Activated T-cell treated with anti-CD3 and anti-CD28 coated beads, Interleukin-2, amount 50 U/mL, for 72 hours (primary cell): Measurements from ENCODE around the gene PRDX1. TPM values are rescaled to one million over a fixed set of nuclear protein-coding genes. Genes with fewer than 3 reads are reported as not detected.

Source experiments
- ATAC-seq, 2 donors: fragments of 150-1000 bp; cut with Tn5 transposase; replicated peaks in 1 of 2; 2 replicates each; pipeline ENCODE4 v1.10.0; 2021; ENCODE audit warnings: moderate library complexity in 2 of 2, mild to moderate bottlenecking in 1 of 2
- DNase-seq, 2 donors: peaks; one replicate each; pipeline ENCODE4 v3.0.0; 2021 to 2022; ENCODE audit warnings: mixed read lengths in 1 of 2
- H3K27ac Mint-ChIP-seq: one replicate; pipeline ENCODE4 v1.8.0; 2022; ENCODE audit warnings: mild to moderate bottlenecking, moderate library complexity, mixed read lengths
- H3K27me3 Mint-ChIP-seq: one replicate; pipeline ENCODE4 v1.8.0; 2022; ENCODE audit warnings: low read depth, mixed read lengths
- H3K36me3 Mint-ChIP-seq, 2 donors: one replicate each; pipeline ENCODE4 v1.8.0; 2022; ENCODE audit warnings: mixed read lengths in 2 of 2, mild to moderate bottlenecking in 1 of 2; ENCODE audit not compliant: insufficient read depth in 2 of 2
- H3K4me1 Mint-ChIP-seq: one replicate; pipeline ENCODE4 v1.8.0; 2022; ENCODE audit warnings: low read depth, mixed read lengths
- H3K4me3 Mint-ChIP-seq, 2 donors: one replicate each; pipeline ENCODE4 v1.8.0; 2022; ENCODE audit warnings: mild to moderate bottlenecking in 2 of 2, mixed read lengths in 2 of 2, moderate library complexity in 2 of 2
- H3K9me3 Mint-ChIP-seq, 2 donors: one replicate each; pipeline ENCODE4 v1.8.0; 2022; ENCODE audit warnings: mixed read lengths in 2 of 2
- total RNA-seq, 2 donors: library from RNA; stranded (reverse); gene quantifications; one replicate each; pipeline ENCODE4 v1.2.3, GENCODE V29; 2022

Gene PRDX1
- total RNA-seq: 100 to 1,000 TPM; 128 to 146 TPM

DNA sequence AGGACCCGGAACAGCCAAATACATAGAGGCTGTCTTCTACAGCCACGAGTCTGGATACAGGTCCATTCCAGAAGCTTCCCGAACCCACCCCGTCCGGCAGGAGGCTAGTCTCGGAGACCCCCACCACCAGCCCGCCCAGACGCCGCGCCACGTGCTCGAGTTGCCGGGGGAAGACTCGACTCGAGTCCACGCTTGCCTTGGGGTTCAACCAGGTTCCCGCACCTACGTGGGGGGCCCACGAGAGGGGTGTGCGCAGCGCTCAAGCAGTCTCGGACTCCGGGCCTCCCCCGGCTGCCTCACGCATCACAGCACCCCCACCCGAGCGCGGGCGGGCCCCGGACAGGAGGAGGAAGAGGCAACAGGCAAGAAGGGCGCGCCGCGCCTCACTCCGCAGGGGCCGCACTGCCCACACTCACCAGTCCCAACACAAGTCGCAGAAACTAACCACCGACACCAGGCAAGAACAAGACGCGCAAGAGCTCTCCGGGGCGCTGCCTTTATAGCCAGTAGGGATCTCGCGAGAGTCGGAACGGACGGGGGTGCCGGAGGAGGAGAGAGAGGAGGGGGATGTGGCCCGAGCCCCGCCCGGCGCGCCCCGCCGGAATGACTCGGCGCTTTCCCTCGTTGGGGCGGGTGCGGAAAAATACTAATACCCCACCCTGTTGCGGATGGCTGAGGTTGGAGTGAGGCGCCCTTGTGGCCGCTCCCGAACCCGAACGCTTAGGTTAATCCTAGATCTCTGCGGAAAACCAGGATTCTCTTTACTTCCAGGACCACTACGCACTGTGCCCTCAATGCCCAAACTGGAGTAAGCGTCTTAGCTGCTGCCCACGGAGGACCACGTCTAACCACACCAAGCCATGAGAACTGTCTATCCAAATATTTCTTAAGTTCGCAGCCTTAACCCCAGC, at the start of gene PRDX1:
Gene PRDX1 (minus strand): TSS at position 472 of the 911 bp plus-strand sequence. CDS start 2,841 bp downstream, outside the sequence.
- Mint-ChIP-seq H3K27me3 (peaks cover 10% of the 10 kb centered on the region), H3K4me3 (peak within 1 kb of the TSS; percentile 95 to 99), H3K36me3 (peaks cover 2 to 8% of the 10 kb centered on the region in 2 donors), H3K27ac (peak within 1 kb of the TSS; percentile 99), H3K9me3 (no peaks in the 10 kb centered on the region), H3K4me1 (peaks cover 54% of the 10 kb centered on the region)
- peak; percentile 87 to 88 for ATAC-seq
- DNase-seq: peak; percentile 98

DNA sequence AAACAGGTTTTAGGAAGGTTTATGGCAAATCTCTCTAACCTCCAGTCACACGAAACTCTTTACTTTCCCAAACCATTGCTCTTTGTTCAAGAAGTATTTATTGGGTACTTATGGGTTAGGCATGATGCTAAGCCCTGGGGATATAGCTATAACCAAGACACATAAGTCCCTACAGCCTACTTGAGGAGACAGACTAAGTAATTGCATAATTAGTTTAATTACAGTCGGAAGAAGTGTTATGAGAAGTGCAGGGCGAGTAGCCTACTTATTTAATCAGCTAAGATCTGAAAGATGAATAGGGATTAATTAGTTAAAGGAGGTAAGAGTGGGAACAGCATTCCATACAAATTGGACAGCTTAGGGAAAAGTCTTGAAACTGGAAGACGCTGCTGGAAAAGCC, 48.9 kb upstream of the PRDX1 start:
- H3K27me3 Mint-ChIP-seq: no peaks in the 10 kb centered on the region
- no peak for ATAC-seq
- H3K4me1 Mint-ChIP-seq: peaks cover 4% of the 10 kb centered on the region
- no peak for DNase-seq
- H3K9me3 Mint-ChIP-seq: no peaks in the 10 kb centered on the region
- H3K36me3 Mint-ChIP-seq: peaks cover 0 to 4% of the 10 kb centered on the region in 2 donors
- H3K27ac Mint-ChIP-seq: no peak overlapping the region
- H3K4me3 Mint-ChIP-seq: no peak overlapping the region

- no peaks in the 10 kb centered on the region for H3K9me3 Mint-ChIP-seq
- H3K36me3 Mint-ChIP-seq: peaks cover 0 to 4% of the 10 kb centered on the region in 2 donors
- H3K4me3 Mint-ChIP-seq: no peak overlapping the region
- peaks cover 4% of the 10 kb centered on the region for H3K4me1 Mint-ChIP-seq
- H3K27ac Mint-ChIP-seq: no peak overlapping the region
- ATAC-seq (peak; percentile 84 to 93), DNase-seq (peak; percentile 66 to 70)
- H3K27me3 Mint-ChIP-seq: no peaks in the 10 kb centered on the region
Measured at GRCh38 chr1:45569962-45570581, 48.4 kb upstream of the PRDX1 start.

DNA sequence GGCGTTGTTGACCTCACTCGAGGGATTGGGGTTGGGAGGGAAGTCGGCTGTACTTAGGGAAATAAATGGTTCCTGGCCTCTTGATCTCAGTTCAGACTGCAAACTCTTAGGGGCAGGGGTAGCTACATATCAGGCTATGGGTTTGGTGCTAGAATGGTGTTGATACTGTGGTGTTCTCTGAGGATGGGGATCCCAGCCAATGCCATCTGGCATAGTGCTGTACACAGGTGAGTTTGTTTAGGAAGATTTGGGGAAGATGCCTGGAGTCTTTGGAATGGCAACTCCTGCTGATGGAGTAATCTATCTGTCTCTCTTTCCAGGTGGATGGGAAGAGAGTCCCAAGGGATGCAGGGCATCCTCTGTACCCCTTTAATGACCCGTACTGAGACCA, 47.9 kb upstream of the PRDX1 start:
- H3K4me3 Mint-ChIP-seq: no peak overlapping the region
- no peaks in the 10 kb centered on the region for H3K27me3 Mint-ChIP-seq
- ATAC-seq: peak in 1 of 2 donors; percentile 14
- H3K36me3 Mint-ChIP-seq: peaks cover 0 to 4% of the 10 kb centered on the region in 2 donors
- no peaks in the 10 kb centered on the region for H3K9me3 Mint-ChIP-seq
- no peak overlapping the region for H3K27ac Mint-ChIP-seq
- no peak for DNase-seq
- peaks cover 4% of the 10 kb centered on the region for H3K4me1 Mint-ChIP-seq

DNA sequence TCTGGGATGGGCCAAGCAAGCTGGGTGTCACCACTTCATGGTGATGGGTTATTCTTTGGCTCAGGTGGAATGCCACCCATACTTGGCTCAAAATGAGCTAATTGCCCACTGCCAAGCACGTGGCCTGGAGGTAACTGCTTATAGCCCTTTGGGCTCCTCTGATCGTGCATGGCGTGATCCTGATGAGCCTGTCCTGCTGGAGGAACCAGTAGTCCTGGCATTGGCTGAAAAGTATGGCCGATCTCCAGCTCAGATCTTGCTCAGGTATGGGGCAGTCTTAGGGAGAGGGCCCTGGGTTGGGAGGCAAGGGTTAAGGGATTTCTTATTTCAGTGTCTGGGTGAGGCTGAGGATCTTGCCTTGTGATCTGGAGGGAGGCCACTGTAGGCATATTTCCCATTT, 46.7 kb upstream of the PRDX1 start:
- Mint-ChIP-seq H3K36me3 (peaks cover 0 to 6% of the 10 kb centered on the region in 2 donors), H3K4me1 (peaks cover 4% of the 10 kb centered on the region), H3K27ac (no peak overlapping the region), H3K27me3 (no peaks in the 10 kb centered on the region), H3K4me3 (no peak overlapping the region), H3K9me3 (no peaks in the 10 kb centered on the region)
- DNase-seq (no peak), ATAC-seq (no peak)

DNA sequence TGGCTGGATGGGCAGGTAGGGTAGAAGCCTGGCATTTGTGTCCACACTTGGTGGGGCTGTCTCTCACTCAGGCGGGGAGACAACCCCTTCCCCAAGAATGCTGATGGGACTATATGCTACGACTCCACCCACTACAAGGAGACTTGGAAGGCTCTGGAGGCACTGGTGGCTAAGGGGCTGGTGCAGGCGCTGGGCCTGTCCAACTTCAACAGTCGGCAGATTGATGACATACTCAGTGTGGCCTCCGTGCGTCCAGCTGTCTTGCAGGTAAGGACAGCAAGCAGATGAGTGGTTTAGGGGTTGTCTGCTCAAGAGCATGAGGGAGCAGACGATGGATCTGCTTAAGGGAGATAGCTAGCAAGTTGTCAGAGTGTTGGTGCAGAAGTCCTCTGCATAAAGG, 46.2 kb upstream of the PRDX1 start:
- H3K27ac Mint-ChIP-seq: no peak overlapping the region

GRCh38 chr1:45566722-45567121, 45.0 kb upstream of the PRDX1 start:
- H3K4me1 Mint-ChIP-seq: peaks cover 8% of the 10 kb centered on the region
- H3K4me3 Mint-ChIP-seq: no peak overlapping the region
- H3K27me3 Mint-ChIP-seq: no peaks in the 10 kb centered on the region
- ATAC-seq (no peak), DNase-seq (no peak)
- H3K36me3 Mint-ChIP-seq: peaks cover under 1 to 15% of the 10 kb centered on the region in 2 donors
- no peak overlapping the region for H3K27ac Mint-ChIP-seq
- no peaks in the 10 kb centered on the region for H3K9me3 Mint-ChIP-seq

More for the DNA sequence above, 46.2 kb upstream of the PRDX1 start:
- H3K4me1 Mint-ChIP-seq: peaks cover 4% of the 10 kb centered on the region
- DNase-seq (no peak), ATAC-seq (no peak)
- no peaks in the 10 kb centered on the region for H3K27me3 Mint-ChIP-seq
- H3K4me3 Mint-ChIP-seq: no peak overlapping the region
- H3K9me3 Mint-ChIP-seq: no peaks in the 10 kb centered on the region
- peaks cover 0 to 11% of the 10 kb centered on the region in 2 donors for H3K36me3 Mint-ChIP-seq

GRCh38 chr1:45563843-45564242, 42.2 kb upstream of the PRDX1 start:
- Mint-ChIP-seq H3K4me3 (no peak overlapping the region), H3K9me3 (no peaks in the 10 kb centered on the region), H3K27me3 (no peaks in the 10 kb centered on the region), H3K27ac (no peak overlapping the region), H3K36me3 (peaks cover 1 to 17% of the 10 kb centered on the region in 2 donors), H3K4me1 (peaks cover 10% of the 10 kb centered on the region)
- ATAC-seq: no peak
- no peak for DNase-seq

GRCh38 chr1:45557422-45557944, 35.8 kb upstream of the PRDX1 start:
- H3K4me1 Mint-ChIP-seq: peaks cover 17% of the 10 kb centered on the region
- H3K4me3 Mint-ChIP-seq: no peak overlapping the region
- H3K27ac Mint-ChIP-seq: peak overlapping the region; percentile 54
- H3K27me3 Mint-ChIP-seq: no peaks in the 10 kb centered on the region
- H3K36me3 Mint-ChIP-seq: peaks cover 5% of the 10 kb centered on the region in 2 donors
- ATAC-seq (no peak), DNase-seq (no peak)
- no peaks in the 10 kb centered on the region for H3K9me3 Mint-ChIP-seq

GRCh38 chr1:45554198-45554597, 32.5 kb upstream of the PRDX1 start:
- Mint-ChIP-seq H3K4me3 (no peak overlapping the region), H3K27ac (no peak overlapping the region), H3K36me3 (peaks cover 4 to 9% of the 10 kb centered on the region in 2 donors), H3K4me1 (peaks cover 28% of the 10 kb centered on the region), H3K27me3 (no peaks in the 10 kb centered on the region), H3K9me3 (no peaks in the 10 kb centered on the region)
- DNase-seq (no peak), ATAC-seq (no peak)

GRCh38 chr1:45552331-45552730, 30.6 kb upstream of the PRDX1 start:
- Mint-ChIP-seq H3K27me3 (no peaks in the 10 kb centered on the region), H3K9me3 (no peaks in the 10 kb centered on the region), H3K27ac (no peak overlapping the region), H3K36me3 (peaks cover 4 to 9% of the 10 kb centered on the region in 2 donors), H3K4me3 (peak overlapping the region; percentile 13 to 50), H3K4me1 (peaks cover 23% of the 10 kb centered on the region)
- DNase-seq (peak; percentile 14 to 18), ATAC-seq (no peak)

DNA sequence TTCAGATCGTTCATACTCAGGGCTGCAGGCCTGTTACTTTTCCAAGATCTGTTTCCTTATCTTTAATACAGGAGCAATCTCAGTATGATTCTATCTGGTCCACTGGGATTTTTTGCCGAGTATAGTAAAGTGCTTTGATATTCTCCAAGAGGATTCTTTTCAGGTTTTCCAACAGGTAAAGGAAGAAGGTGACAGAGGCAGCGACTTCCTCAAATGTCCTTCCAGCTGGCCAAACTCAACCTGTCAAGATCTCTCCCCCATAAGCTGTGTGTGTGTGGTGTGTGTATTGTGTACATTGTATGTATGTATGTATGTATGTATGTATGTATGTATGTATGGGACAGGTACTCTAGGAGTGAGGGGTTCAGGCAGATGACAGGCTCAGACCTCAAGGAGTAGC, 30.0 kb upstream of the PRDX1 start:
- ATAC-seq (no peak), DNase-seq (no peak)
- H3K4me3 Mint-ChIP-seq: peak overlapping the region; percentile 96 to 97
- no peaks in the 10 kb centered on the region for H3K9me3 Mint-ChIP-seq
- H3K36me3 Mint-ChIP-seq: peaks cover 4 to 9% of the 10 kb centered on the region in 2 donors
- peaks cover 21% of the 10 kb centered on the region for H3K4me1 Mint-ChIP-seq
- H3K27ac Mint-ChIP-seq: peak overlapping the region; percentile 90
- no peaks in the 10 kb centered on the region for H3K27me3 Mint-ChIP-seq
